Esophagus squamous epithelium (tissue), 4 donors: ENCODE results near the gene CDC42BPG.

Experiments
- CTCF ChIP-seq, 6 experiments: fragments of 450-650 bp in 4 of 6; fragments of 200-600 bp in 2 of 6; sonication (generic) in 2 of 6; IDR thresholded peaks; one replicate each; pipeline ENCODE4 v1.5.1; 2016 to 2019; ENCODE audit warnings: antibody characterized with exemption in 6 of 6, mild to moderate bottlenecking in 4 of 6, moderate library complexity in 4 of 6
- POLR2A ChIP-seq, 4 donors: fragments of 450-650 bp; IDR thresholded peaks; one replicate each; pipeline ENCODE4 v1.6.1; 2017; ENCODE audit warnings: antibody characterized with exemption in 4 of 4, mild to moderate bottlenecking in 4 of 4, moderate library complexity in 3 of 4

DNA sequence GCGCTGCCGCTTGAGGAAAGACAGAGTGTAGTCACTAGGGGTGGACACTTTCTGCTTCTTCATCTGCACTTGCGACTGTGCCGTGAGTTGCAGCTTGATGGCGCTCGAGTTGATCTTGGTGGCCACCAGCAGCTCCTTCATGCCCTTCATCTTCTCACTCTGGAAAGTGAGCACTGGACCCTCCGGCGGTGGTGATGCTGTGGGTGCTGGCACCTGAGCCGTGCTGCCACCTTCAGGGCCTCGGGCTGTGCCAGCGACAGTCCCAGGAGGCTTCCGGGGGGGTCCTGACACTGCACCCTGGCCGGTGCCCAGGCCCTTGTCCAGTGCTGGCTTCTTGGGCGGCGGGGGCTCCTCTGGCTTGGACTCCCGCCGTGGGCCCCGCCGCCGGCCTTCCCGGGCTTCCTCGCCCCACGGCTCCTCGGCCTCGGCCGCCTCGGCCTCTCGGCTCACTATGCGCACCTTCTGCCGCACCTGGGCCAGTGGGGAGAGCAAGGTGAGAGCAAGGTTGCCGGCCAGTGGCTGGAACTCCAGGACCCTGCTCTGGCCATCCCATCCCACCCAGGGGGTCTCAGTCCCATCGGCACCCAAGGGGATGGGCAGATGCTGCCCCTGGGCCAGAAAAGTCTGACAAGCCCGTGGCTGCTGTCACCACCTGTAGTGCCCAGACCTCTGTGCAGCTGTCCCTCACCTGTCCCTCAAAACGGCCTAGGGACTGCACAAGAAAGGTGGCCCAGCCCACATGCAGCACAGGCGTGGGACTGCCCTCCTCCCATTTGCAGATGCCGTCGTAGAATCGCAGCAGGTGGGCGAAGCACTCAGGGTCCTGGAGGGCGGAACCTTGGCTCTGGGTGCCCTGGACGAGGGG is 39.9 kb downstream of the CDC42BPG start:
- TF ChIP-seq POLR2A (IDR thresholded peaks at IDR 0.05) (no peak), CTCF (IDR thresholded peaks at IDR 0.05) (no peak)
